SK-N-SH treated with all-trans-retinoic acid at 6 μM for 48 hours (cell line): ENCODE results near the gene VPS11.

Source experiments
- ESRRG ChIP-seq: fragments of 250-450 bp; sonication (Bioruptor Pico); IDR thresholded peaks from 2 replicates; pipeline ENCODE4 v1.6.1; 2021; ENCODE audit warnings: mild to moderate bottlenecking
- TOX ChIP-seq: fragments of 250-450 bp; sonication (Bioruptor Pico); IDR thresholded peaks from 2 replicates; pipeline ENCODE4 v1.8.0; 2021; ENCODE audit warnings: mild to moderate bottlenecking, moderate library complexity, borderline replicate concordance
- ZFP30 ChIP-seq: fragments of 450-650 bp; formaldehyde crosslinking; IDR thresholded peaks from 2 replicates; pipeline ENCODE4 v1.5.0; 2022; ENCODE audit warnings: mild to moderate bottlenecking, moderate library complexity
- ZNF565 ChIP-seq: fragments of 450-650 bp; formaldehyde crosslinking; conservative IDR thresholded peaks from 2 replicates; pipeline ENCODE4 v1.5.0; 2020; ENCODE audit warnings: low read depth, mild to moderate bottlenecking, moderate library complexity
- TF ChIP-seq, protein P1 (sequence below): fragments of 250-450 bp; sonication (Bioruptor Pico); IDR thresholded peaks from 2 replicates; pipeline ENCODE4 v1.8.0; 2020; ENCODE audit warnings: mild to moderate bottlenecking, moderate library complexity, borderline replicate concordance
- TF ChIP-seq, protein P2 (sequence below): fragments of 250-450 bp; sonication (Bioruptor Pico); IDR thresholded peaks from 2 replicates; pipeline ENCODE4 v1.5.0; 2020; ENCODE audit warnings: mild to moderate bottlenecking, moderate library complexity

DNA sequence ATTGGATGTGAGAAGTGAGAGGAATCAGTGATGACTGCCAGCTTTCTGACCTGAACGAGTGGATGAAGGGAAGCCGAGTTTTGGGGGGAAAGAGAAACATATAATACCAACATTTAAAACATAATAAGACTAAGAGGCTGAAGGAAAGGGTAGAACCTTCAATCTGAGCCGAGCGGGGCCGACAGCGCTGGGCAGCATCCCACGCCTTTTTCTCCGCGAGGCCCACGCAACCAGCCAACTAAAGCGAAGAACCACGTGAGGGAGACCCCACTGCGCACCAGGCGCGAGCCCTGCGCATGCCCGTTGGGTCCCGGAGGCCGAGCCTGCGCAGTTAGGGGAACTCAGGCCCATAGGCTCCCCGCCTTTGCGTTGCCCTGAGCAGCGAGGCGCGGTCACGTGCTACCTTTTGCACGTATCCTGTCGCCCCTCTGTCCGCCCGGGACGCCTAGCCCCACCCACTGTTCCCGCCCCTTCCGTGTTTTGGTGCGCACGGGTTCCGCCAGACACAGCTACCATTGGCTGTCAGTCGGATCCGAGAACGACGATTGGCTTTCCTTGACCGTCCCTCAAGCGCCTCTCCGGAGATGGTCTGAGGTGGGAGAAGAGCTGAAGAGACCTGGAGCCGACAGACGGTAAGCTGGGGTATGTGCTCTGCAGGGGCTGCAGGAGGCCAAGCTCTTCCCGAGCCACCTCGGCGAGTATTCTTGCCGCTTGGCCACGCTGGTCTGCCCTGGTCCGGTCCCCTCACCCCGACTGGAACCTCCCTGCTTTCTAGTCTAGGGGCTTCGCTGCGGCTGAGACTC, 53.6 kb downstream of the VPS11 start, which contains the start of gene HINFP:
- TF ChIP-seq, protein P1, sequence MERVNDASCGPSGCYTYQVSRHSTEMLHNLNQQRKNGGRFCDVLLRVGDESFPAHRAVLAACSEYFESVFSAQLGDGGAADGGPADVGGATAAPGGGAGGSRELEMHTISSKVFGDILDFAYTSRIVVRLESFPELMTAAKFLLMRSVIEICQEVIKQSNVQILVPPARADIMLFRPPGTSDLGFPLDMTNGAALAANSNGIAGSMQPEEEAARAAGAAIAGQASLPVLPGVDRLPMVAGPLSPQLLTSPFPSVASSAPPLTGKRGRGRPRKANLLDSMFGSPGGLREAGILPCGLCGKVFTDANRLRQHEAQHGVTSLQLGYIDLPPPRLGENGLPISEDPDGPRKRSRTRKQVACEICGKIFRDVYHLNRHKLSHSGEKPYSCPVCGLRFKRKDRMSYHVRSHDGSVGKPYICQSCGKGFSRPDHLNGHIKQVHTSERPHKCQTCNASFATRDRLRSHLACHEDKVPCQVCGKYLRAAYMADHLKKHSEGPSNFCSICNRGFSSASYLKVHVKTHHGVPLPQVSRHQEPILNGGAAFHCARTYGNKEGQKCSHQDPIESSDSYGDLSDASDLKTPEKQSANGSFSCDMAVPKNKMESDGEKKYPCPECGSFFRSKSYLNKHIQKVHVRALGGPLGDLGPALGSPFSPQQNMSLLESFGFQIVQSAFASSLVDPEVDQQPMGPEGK (CRISPR knock-in tag) = no peak
- TF ChIP-seq ESRRG (no peak), TOX (CRISPR knock-in tag) (no peak), ZFP30 (CRISPR knock-in tag) (no peak), ZNF565 (no peak)
- TF ChIP-seq, protein P2, sequence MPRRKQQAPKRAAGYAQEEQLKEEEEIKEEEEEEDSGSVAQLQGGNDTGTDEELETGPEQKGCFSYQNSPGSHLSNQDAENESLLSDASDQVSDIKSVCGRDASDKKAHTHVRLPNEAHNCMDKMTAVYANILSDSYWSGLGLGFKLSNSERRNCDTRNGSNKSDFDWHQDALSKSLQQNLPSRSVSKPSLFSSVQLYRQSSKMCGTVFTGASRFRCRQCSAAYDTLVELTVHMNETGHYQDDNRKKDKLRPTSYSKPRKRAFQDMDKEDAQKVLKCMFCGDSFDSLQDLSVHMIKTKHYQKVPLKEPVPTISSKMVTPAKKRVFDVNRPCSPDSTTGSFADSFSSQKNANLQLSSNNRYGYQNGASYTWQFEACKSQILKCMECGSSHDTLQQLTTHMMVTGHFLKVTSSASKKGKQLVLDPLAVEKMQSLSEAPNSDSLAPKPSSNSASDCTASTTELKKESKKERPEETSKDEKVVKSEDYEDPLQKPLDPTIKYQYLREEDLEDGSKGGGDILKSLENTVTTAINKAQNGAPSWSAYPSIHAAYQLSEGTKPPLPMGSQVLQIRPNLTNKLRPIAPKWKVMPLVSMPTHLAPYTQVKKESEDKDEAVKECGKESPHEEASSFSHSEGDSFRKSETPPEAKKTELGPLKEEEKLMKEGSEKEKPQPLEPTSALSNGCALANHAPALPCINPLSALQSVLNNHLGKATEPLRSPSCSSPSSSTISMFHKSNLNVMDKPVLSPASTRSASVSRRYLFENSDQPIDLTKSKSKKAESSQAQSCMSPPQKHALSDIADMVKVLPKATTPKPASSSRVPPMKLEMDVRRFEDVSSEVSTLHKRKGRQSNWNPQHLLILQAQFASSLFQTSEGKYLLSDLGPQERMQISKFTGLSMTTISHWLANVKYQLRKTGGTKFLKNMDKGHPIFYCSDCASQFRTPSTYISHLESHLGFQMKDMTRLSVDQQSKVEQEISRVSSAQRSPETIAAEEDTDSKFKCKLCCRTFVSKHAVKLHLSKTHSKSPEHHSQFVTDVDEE (CRISPR knock-in tag) = no peak
